Umbilical cord (tissue), 2 donors: ENCODE measurements around the gene DLGAP3. TPM values are rescaled to one million over a fixed set of nuclear protein-coding genes. Genes with fewer than 3 reads are reported as not detected.

Source experiments
- DNase-seq: peaks from one replicate; pipeline ENCODE4 v3.0.0-alpha.2; 2015; ENCODE audit warnings: low spot score
- total RNA-seq: library from RNA; depleted of rRNA; stranded (reverse); fragments of >200 nt; gene quantifications from one replicate; pipeline ENCODE4 v1.2.3, GENCODE V29; 2014; ENCODE audit warnings: low replicate concordance; ENCODE audit not compliant: insufficient read depth

DLGAP3 gene
- total RNA-seq, 1 donor from 2014 or later = 0.24 TPM

- DNase-seq = no peak
Observed at GRCh38 chr1:34867415-34867814, 62.0 kb downstream of the DLGAP3 start.

DNA sequence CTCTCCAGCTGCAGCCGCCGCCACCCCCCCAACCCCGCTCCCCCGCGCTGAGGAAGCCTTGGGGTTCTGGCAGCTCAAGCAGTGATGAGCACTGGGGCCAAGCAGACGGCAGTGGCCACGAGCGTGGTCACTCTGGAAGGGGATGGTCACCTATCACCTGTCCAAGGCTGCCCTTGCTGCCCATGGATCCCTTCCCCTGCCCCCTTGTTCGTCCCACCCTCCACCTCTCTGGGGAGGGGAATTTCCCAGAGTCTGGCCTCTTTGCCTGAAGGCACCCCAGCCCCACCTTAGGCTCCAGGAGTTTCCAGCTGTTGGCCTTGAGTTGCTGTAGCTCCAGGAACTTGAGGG, 62.7 kb downstream of the DLGAP3 start:
- DNase-seq = no peak

DNA sequence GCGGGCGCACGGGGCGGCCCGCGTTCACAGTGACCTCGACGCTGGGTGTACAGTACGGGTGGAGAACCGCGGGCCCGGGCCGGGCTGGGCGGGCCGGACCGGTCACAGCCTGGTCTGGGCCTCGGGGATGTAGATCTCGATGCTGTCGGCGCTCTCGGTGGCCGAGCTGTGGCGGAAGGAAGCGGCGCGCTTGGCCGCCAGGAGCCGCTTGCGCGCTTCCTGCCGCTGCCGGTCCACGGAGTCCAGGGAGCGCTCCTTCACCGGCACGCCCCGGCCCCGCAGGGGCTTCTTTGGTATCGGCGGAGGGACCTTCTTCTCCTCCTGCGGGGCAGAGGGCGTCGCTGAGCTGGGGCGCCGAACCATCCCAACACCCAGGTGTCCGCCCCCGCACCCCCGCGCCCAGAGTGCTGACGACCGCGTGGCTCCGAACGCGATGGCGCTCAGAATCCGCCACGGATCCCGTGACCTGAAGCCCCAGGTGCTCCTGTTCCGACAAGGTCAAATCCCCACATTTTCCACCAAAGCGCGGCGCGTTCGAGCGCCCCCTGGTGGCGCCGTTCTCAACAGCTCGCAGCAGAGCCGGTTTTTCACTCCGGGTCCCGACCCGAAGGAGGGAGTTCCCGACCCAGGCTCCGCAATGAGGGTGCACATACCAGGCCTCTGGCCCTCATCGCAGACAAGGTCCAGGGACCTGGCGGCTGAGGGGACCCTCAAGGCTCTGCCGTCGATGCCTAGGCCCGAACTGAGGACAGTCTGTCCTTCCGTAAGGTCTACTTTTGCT, 63.3 kb downstream of the DLGAP3 start:
- peak; percentile 69 for DNase-seq

GRCh38 chr1:34865573-34865972, 63.9 kb downstream of the DLGAP3 start:
- no peak for DNase-seq

- DNase-seq = no peak
Observed at GRCh38 chr1:34864759-34865158, 64.7 kb downstream of the DLGAP3 start.

GRCh38 chr1:34863501-34863900, 65.9 kb downstream of the DLGAP3 start:
- DNase-seq = no peak

GRCh38 chr1:34859446-34860200, 69.8 kb downstream of the DLGAP3 start, which contains the start of gene SMIM12:
Gene SMIM12, minus strand, starts transcription at chr1:34859749. Its CDS starts 3,772 bp downstream, at chr1:34855977.
- peak; percentile 96 for DNase-seq

DNA sequence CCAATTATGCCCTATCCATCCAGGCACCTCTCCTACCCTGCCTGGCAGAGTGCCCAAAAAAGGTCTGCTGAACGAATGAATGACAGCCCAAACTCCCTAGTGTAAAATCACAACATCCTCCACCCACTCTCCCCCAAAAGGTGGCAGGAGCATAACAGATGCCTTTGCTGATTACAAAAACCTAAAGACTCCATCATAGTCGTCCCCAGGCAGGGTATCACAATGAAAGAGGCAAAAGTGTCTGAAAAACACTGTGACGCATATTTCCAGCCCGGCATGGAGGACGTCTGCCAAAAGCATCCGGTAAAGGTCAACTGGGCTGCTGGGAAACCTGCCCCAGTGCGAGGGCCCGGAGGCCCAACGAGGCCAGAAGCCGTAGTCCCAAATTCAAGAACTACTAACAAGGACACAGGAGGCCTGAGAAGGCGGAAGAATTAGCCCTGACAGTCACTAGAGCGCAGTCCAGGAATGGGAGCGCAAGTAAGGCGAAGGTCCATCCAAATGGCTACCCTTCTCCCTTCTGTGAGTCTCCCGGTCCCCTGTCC, 70.5 kb downstream of the DLGAP3 start:
- no peak for DNase-seq

DNA sequence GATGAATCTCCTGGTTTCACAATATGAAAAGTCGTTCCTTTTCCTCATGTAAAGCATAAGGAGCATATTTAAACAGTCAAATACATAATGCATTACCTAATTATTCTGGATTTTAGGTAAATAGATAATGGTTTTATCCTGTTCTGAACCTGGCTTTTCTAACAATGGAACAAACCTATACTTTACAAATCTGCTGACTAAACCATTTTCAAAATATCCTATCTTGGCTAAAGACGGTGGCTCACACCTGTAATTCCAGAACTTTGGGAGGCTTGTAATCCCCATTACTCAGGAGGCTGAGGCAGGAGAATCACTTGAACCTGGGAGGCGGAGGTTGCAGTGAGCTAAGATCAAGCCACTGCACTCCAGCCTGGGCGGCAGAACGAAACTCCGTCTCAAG, 72.8 kb downstream of the DLGAP3 start:
- no peak for DNase-seq

- DNase-seq = peak; percentile 89
Observed at GRCh38 chr1:34852677-34853217, 76.7 kb downstream of the DLGAP3 start.

DNA sequence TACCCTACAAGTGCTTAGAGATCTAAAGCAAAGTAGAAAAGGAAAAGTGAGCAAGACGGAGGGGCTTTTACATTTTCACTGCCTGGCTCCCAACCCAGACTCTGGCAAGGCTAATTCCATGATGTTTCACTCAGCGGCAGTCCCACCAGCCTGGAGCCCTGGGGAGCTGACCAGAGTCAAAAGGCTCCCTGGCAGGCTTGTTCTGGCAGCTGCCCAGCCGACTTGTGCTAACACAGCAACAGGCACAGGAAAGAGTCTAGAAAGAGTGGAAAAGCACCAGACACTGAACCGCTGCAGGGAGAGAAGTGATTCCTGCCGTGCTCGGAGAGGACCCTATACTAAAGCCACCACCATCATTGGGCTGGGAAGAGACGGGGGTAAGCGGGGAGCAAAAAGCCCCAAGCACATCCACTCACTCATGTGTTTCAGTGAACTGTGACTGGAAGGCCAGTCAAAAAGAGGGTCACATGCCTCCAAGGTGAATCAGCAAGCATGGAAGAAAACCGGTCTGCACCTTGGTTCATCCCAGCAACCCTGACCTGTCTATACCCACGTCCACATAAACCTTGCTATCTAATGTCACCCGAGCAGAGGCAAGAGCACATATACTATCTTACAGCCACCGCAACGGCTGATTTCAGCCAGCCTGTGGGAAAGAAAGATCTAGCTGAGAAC, 77.9 kb downstream of the DLGAP3 start:
- DNase-seq = peak; percentile 44

DNA sequence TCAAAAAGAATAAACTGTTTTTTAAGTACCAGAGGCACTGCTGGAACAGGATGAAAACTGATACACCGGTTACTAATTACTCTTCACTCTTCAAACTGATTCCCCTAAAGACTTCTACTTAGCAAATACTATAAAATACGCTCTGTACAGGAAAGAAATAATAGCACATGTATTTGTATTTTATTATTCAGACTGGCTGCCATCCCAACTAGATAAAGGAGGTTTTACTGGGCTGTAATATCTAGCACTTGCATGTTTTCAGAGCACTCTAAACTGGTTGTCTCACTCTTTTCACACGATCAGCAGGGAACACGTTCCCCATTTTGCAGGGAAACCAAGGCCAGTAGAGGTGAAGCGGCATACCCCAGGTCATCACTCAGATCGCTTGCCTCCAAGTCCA, 79.1 kb downstream of the DLGAP3 start:
- no peak for DNase-seq

DNA sequence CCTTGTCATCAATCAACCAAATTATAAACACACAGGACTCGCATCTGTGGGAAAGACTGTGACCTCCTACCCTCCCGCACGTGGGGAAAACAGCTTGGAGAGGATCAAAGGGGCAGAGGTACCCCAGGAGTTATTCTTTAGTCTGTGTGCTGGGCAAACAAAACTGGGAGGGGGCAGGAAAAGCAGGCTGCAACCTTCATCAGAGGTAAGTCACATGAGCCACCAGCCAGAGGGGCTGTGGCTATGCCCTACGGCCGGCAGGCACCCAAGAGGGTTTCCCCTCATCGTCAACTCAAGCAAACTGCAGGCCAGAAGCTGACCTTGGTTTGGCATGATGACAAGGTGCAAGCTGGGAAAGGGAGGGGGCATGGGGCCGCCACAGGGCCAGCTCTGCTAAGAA, 82.4 kb downstream of the DLGAP3 start:
- no peak for DNase-seq

DNA sequence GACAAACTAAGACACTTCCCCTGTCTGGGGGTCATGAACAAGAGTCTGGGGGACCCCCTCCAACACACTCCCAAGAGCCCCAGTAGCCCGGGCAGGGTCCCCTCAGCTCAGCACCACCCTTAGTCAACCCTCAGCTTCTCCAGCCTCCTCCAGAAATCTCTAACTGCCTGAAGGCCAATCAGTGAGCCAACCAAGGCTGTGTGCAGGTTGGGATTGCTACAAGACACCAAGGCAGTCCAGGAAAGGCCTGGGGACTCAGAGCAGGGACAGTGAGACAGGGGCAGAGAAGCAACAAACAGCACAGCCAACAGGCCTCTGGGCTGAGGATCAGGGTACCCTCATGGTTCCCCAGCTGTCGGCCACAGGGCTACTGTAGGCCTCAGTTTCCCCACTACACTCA, 83.2 kb downstream of the DLGAP3 start:
- DNase-seq = no peak

GRCh38 chr1:34845131-34845901, 84.1 kb downstream of the DLGAP3 start:
- no peak for DNase-seq

DNA sequence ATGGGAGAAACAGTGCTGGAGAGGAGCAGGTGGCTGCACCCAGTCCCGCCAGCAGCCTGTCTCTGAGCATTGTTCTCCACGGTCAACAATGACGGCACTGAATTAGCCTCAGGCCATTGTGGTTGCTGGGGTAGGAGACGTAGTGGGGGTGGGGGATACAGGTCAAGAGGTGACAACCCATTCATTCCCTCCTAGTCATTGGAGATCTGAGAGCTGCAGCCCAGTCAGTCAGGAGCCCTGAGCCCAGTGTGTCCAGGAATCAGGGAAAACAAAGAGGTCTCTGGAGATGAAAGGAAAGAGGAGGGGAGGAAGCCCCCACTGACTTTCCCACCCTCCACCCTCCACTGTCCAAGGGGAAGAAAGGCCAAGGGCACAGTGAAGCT, 85.2 kb downstream of the DLGAP3 start:
- no peak for DNase-seq

- DNase-seq = no peak
Observed at GRCh38 chr1:34843392-34844251, 85.8 kb downstream of the DLGAP3 start.

DNA sequence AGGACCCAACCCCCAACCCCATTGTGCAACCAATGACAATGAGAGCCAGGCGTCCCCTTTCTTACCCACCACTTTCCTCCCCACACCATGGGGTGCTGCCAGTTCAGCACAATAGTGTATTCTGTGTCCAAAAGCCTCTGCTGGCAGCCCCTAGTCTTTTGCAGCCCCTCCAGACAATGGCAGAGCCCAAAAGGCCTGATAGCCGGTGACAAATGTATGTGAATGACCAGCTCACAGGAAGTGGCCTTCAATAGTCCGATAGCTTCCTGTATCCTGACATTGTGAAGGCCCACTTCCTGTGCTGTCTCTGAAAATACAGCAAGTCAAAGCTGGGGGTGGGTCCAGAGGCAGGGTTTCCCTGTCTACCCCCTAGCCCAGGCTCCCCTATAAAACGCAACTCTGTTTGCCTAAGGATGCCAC, 86.5 kb downstream of the DLGAP3 start:
- no peak for DNase-seq

- DNase-seq = no peak
Observed at GRCh38 chr1:34842073-34842472, 87.4 kb downstream of the DLGAP3 start.

DNA sequence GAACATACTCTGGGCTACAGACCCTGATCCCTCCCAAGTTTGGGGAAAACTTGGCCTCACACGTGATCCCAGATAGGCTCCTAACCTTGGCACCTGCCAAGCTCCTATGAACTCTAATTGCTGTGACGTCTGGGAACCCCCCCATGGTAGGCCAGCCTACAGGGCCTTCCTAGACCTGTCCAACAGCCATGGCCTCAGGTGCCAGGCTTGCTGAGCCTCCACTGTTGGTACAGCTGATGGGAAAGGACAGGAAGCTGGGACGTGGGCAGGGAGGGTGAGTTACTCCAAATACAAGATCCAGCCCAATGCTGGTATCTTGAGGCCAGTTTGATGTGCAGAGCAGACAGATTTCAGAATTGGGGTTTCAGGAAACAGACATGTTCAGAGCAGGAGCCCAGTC, 89.0 kb downstream of the DLGAP3 start:
- no peak for DNase-seq
